SK-N-SH treated with all-trans-retinoic acid at 6 μM for 48 hours (cell line): ENCODE data around the gene RAPGEF5.
A peak's percentile ranks its signal among the peaks of the same experiment; 100 is the strongest.

Experiments used
- ATAC-seq: fragments of 200-7000 bp; cut with Tn5 transposase; 3 replicates; pipeline ENCODE4 v1.9.1; 2020; ENCODE audit warnings: mild to moderate bottlenecking, moderate library complexity
- ARNTL ChIP-seq: fragments of 450-650 bp; formaldehyde crosslinking; IDR thresholded peaks from 2 replicates; pipeline ENCODE4 v1.5.0; 2020; ENCODE audit warnings: low read depth, mild to moderate bottlenecking, moderate library complexity, borderline replicate concordance
- BACH2 ChIP-seq: fragments of 250-450 bp; sonication (Bioruptor Pico); IDR thresholded peaks from 2 replicates; pipeline ENCODE4 v1.9.0; 2021; ENCODE audit warnings: mild to moderate bottlenecking, borderline replicate concordance
- CSDC2 ChIP-seq: fragments of 250-450 bp; sonication (Bioruptor Pico); IDR thresholded peaks from 2 replicates; pipeline ENCODE4 v1.5.0; 2020; ENCODE audit warnings: mild to moderate bottlenecking, moderate library complexity
- ESRRG ChIP-seq: fragments of 250-450 bp; sonication (Bioruptor Pico); IDR thresholded peaks from 2 replicates; pipeline ENCODE4 v1.6.1; 2021; ENCODE audit warnings: mild to moderate bottlenecking
- GLIS3 ChIP-seq: fragments of 250-450 bp; sonication (Bioruptor Pico); IDR thresholded peaks from 2 replicates; pipeline ENCODE4 v1.5.0; 2020; ENCODE audit warnings: mild to moderate bottlenecking, moderate library complexity
- ISL1 ChIP-seq: fragments of 250-450 bp; sonication (Bioruptor Pico); IDR thresholded peaks from 2 replicates; pipeline ENCODE4 v2.1.2; 2022; ENCODE audit warnings: mild to moderate bottlenecking, moderate library complexity
- OSR1 ChIP-seq: fragments of 250-450 bp; sonication (Bioruptor Pico); IDR thresholded peaks from 2 replicates; pipeline ENCODE4 v1.8.0; 2022; ENCODE audit warnings: moderate library complexity, mild to moderate bottlenecking, inconsistent platforms
- POU6F1 ChIP-seq: fragments of 250-450 bp; sonication (Bioruptor Pico); IDR thresholded peaks from 2 replicates; pipeline ENCODE4 v1.8.0; 2021; ENCODE audit warnings: low read depth, mild to moderate bottlenecking, moderate library complexity, borderline replicate concordance
- PPARA ChIP-seq: fragments of 250-450 bp; sonication (Bioruptor Pico); IDR thresholded peaks from 2 replicates; pipeline ENCODE4 v1.5.0; 2020; ENCODE audit warnings: mild to moderate bottlenecking, borderline replicate concordance
- RARB ChIP-seq: fragments of 250-450 bp; sonication (Bioruptor Pico); IDR thresholded peaks from 2 replicates; pipeline ENCODE4 v1.8.0; 2021; ENCODE audit warnings: mild to moderate bottlenecking, moderate library complexity
- SNAI2 ChIP-seq: fragments of 250-450 bp; sonication (Bioruptor Pico); IDR thresholded peaks from 2 replicates; pipeline ENCODE4 v1.5.0; 2020; ENCODE audit warnings: mild to moderate bottlenecking, moderate library complexity
- TCF4 ChIP-seq: fragments of 250-450 bp; sonication (Bioruptor Pico); IDR thresholded peaks from 2 replicates; pipeline ENCODE4 v1.8.0; 2021; ENCODE audit warnings: mild to moderate bottlenecking, moderate library complexity, borderline replicate concordance
- TOX ChIP-seq: fragments of 250-450 bp; sonication (Bioruptor Pico); IDR thresholded peaks from 2 replicates; pipeline ENCODE4 v1.8.0; 2021; ENCODE audit warnings: mild to moderate bottlenecking, moderate library complexity, borderline replicate concordance
- ZC3H10 ChIP-seq: fragments of 250-450 bp; sonication (Bioruptor Pico); IDR thresholded peaks from 2 replicates; pipeline ENCODE4 v1.5.1; 2021; ENCODE audit warnings: mild to moderate bottlenecking, moderate library complexity
- ZFP3 ChIP-seq: fragments of 250-450 bp; sonication (Bioruptor Pico); IDR thresholded peaks from 2 replicates; pipeline ENCODE4 v1.5.0; 2020; ENCODE audit warnings: mild to moderate bottlenecking, moderate library complexity
- ZFP30 ChIP-seq: fragments of 450-650 bp; formaldehyde crosslinking; IDR thresholded peaks from 2 replicates; pipeline ENCODE4 v1.5.0; 2022; ENCODE audit warnings: mild to moderate bottlenecking, moderate library complexity
- ZNF565 ChIP-seq: fragments of 450-650 bp; formaldehyde crosslinking; conservative IDR thresholded peaks from 2 replicates; pipeline ENCODE4 v1.5.0; 2020; ENCODE audit warnings: low read depth, mild to moderate bottlenecking, moderate library complexity
- ZNF70 ChIP-seq: fragments of 450-650 bp; formaldehyde crosslinking; IDR thresholded peaks from 2 replicates; pipeline ENCODE4 v1.5.0; 2020; ENCODE audit warnings: mild to moderate bottlenecking, moderate library complexity
- TF ChIP-seq, protein P1 (sequence below): fragments of 250-450 bp; sonication (Bioruptor Pico); IDR thresholded peaks from 2 replicates; pipeline ENCODE4 v1.5.1; 2021; ENCODE audit warnings: mild to moderate bottlenecking, moderate library complexity
- TF ChIP-seq, protein P2 (sequence below): fragments of 250-450 bp; sonication (Bioruptor Pico); IDR thresholded peaks from 2 replicates; pipeline ENCODE4 v1.8.0; 2020; ENCODE audit warnings: mild to moderate bottlenecking, moderate library complexity, borderline replicate concordance
- TF ChIP-seq, protein P3 (sequence below): fragments of 250-450 bp; sonication (Bioruptor Pico); IDR thresholded peaks from 2 replicates; pipeline ENCODE4 v1.5.0; 2020; ENCODE audit warnings: mild to moderate bottlenecking, moderate library complexity
- TF ChIP-seq, protein P4 (sequence below): fragments of 250-450 bp; sonication (Bioruptor Pico); IDR thresholded peaks from 2 replicates; pipeline ENCODE4 v1.5.1; 2020; ENCODE audit warnings: low read depth, mild to moderate bottlenecking, moderate library complexity

RAPGEF5 gene

DNA sequence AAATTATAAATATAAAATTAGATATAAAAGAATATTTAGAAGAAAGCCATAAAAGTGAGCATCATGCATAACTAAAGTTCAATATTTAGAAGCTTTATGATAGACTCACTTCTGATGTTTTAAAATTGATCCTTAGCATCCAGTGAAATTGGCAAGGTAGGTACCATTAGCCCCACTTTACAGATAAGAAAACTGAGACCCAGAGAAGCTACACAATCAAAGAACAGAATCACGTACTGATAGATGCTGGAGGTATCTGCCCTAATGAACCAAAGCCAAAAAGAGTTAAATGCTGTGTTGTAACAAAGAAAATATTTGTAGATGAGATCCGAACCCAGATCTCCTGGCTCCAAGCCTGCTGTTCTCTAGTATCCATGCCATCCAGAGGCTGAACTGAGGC, 42.6 kb upstream of the RAPGEF5 start (continued):
- TF ChIP-seq, protein P1, sequence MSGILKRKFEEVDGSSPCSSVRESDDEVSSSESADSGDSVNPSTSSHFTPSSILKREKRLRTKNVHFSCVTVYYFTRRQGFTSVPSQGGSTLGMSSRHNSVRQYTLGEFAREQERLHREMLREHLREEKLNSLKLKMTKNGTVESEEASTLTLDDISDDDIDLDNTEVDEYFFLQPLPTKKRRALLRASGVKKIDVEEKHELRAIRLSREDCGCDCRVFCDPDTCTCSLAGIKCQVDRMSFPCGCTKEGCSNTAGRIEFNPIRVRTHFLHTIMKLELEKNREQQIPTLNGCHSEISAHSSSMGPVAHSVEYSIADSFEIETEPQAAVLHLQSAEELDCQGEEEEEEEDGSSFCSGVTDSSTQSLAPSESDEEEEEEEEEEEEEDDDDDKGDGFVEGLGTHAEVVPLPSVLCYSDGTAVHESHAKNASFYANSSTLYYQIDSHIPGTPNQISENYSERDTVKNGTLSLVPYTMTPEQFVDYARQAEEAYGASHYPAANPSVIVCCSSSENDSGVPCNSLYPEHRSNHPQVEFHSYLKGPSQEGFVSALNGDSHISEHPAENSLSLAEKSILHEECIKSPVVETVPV (CRISPR knock-in tag), result no peak
- TF ChIP-seq ZNF70 (CRISPR knock-in tag) (no peak), PPARA (CRISPR knock-in tag) (no peak), TOX (CRISPR knock-in tag) (no peak), ZC3H10 (no peak), ZFP3 (CRISPR knock-in tag) (no peak), OSR1 (CRISPR knock-in tag) (no peak), CSDC2 (CRISPR knock-in tag) (no peak), ESRRG (CRISPR knock-in tag) (no peak)

GRCh38 chr7:22399091-22399490, 42.1 kb upstream of the RAPGEF5 start:
- TF ChIP-seq ISL1 (CRISPR knock-in tag) (no peak), OSR1 (CRISPR knock-in tag) (no peak), GLIS3 (CRISPR knock-in tag) (no peak), RARB (no peak), TCF4 (CRISPR knock-in tag) (no peak), ESRRG (CRISPR knock-in tag) (no peak), ZC3H10 (no peak), ARNTL (CRISPR knock-in tag) (no peak), ZFP3 (CRISPR knock-in tag) (no peak), ZNF565 (CRISPR knock-in tag) (no peak), ZNF70 (CRISPR knock-in tag) (no peak)
- TF ChIP-seq, protein P2, sequence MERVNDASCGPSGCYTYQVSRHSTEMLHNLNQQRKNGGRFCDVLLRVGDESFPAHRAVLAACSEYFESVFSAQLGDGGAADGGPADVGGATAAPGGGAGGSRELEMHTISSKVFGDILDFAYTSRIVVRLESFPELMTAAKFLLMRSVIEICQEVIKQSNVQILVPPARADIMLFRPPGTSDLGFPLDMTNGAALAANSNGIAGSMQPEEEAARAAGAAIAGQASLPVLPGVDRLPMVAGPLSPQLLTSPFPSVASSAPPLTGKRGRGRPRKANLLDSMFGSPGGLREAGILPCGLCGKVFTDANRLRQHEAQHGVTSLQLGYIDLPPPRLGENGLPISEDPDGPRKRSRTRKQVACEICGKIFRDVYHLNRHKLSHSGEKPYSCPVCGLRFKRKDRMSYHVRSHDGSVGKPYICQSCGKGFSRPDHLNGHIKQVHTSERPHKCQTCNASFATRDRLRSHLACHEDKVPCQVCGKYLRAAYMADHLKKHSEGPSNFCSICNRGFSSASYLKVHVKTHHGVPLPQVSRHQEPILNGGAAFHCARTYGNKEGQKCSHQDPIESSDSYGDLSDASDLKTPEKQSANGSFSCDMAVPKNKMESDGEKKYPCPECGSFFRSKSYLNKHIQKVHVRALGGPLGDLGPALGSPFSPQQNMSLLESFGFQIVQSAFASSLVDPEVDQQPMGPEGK (CRISPR knock-in tag), result no peak
- TF ChIP-seq, protein P3, sequence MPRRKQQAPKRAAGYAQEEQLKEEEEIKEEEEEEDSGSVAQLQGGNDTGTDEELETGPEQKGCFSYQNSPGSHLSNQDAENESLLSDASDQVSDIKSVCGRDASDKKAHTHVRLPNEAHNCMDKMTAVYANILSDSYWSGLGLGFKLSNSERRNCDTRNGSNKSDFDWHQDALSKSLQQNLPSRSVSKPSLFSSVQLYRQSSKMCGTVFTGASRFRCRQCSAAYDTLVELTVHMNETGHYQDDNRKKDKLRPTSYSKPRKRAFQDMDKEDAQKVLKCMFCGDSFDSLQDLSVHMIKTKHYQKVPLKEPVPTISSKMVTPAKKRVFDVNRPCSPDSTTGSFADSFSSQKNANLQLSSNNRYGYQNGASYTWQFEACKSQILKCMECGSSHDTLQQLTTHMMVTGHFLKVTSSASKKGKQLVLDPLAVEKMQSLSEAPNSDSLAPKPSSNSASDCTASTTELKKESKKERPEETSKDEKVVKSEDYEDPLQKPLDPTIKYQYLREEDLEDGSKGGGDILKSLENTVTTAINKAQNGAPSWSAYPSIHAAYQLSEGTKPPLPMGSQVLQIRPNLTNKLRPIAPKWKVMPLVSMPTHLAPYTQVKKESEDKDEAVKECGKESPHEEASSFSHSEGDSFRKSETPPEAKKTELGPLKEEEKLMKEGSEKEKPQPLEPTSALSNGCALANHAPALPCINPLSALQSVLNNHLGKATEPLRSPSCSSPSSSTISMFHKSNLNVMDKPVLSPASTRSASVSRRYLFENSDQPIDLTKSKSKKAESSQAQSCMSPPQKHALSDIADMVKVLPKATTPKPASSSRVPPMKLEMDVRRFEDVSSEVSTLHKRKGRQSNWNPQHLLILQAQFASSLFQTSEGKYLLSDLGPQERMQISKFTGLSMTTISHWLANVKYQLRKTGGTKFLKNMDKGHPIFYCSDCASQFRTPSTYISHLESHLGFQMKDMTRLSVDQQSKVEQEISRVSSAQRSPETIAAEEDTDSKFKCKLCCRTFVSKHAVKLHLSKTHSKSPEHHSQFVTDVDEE (CRISPR knock-in tag), result no peak
- TF ChIP-seq, protein P4, sequence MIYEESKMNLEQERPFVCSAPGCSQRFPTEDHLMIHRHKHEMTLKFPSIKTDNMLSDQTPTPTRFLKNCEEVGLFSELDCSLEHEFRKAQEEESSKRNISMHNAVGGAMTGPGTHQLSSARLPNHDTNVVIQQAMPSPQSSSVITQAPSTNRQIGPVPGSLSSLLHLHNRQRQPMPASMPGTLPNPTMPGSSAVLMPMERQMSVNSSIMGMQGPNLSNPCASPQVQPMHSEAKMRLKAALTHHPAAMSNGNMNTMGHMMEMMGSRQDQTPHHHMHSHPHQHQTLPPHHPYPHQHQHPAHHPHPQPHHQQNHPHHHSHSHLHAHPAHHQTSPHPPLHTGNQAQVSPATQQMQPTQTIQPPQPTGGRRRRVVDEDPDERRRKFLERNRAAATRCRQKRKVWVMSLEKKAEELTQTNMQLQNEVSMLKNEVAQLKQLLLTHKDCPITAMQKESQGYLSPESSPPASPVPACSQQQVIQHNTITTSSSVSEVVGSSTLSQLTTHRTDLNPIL (CRISPR knock-in tag), result no peak
- ATAC-seq, result no peak

DNA sequence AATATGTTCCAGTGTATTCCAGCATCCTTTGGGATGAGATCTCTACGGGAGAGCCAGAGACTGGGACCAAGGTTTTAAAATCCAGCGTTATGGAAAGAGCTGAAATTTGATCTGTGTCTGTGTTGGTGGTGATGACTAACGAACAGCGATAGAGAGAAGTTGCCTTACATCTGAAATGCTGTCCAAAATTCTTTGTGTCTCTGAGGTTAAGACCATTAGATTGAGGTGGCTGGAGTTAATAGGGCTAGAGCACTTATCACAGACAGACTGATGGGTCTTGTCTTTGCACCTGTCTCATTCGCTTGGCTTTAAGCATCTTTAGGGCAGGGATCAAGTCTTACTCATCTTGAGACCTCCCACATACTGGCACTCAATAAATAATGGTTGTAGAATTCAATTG, 41.0 kb upstream of the RAPGEF5 start:
- ATAC-seq, result peak; percentile 68
- TF ChIP-seq RARB (peak; percentile 35; the same call in 1 of the 2 replicates), SNAI2 (CRISPR knock-in tag) (no peak), ARNTL (CRISPR knock-in tag) (no peak), PPARA (CRISPR knock-in tag) (no peak), ESRRG (CRISPR knock-in tag) (no peak), POU6F1 (no peak), ZNF565 (CRISPR knock-in tag) (no peak), TCF4 (CRISPR knock-in tag) (no peak), ZFP30 (CRISPR knock-in tag) (no peak), BACH2 (CRISPR knock-in tag) (no peak), OSR1 (CRISPR knock-in tag) (no peak), GLIS3 (CRISPR knock-in tag) (no peak), ZC3H10 (peak; percentile 93), ZFP3 (CRISPR knock-in tag) (no peak)
- TF ChIP-seq, protein P4 (CRISPR knock-in tag), result no peak
- TF ChIP-seq, protein P1 (CRISPR knock-in tag), result no peak
- TF ChIP-seq, protein P2 (CRISPR knock-in tag), result peak; percentile 82
